Tongue (tissue), 2 donors: ENCODE results near the gene CDO1. TPM values are rescaled to one million over a fixed set of nuclear protein-coding genes. Genes with fewer than 3 reads are reported as not detected.
"Not testable (repeated sequence)": the region's sequence is repeated elsewhere in the genome, so short reads cannot be mapped to it uniquely, and the experiment has no call there.

ENCODE experiments used
- DNase-seq: peaks from one replicate; pipeline ENCODE4 v3.0.0-alpha.2; 2015
- total RNA-seq: library from RNA; depleted of rRNA; stranded (reverse); fragments of >200 nt; gene quantifications from one replicate; pipeline ENCODE4 v1.2.3, GENCODE V29; 2014

The CDO1 gene
- total RNA-seq, 1 donor from 2014 or later: 16.8 TPM

GRCh38 chr5:115829913-115830312 is 13.5 kb upstream of the CDO1 start:
- no peak for DNase-seq

- DNase-seq: no peak
These were observed 9.5 kb upstream of the CDO1 start for GRCh38 chr5:115825948-115826347.

- DNase-seq: not testable (repeated sequence)
These were observed 8.5 kb upstream of the CDO1 start for GRCh38 chr5:115824983-115825382.

GRCh38 chr5:115820846-115821245 is 4.4 kb upstream of the CDO1 start:
- DNase-seq: no peak

GRCh38 chr5:115818821-115819220 is 2.4 kb upstream of the CDO1 start:
- DNase-seq: no peak

- no peak for DNase-seq
These were observed 927 bp upstream of the CDO1 start for GRCh38 chr5:115817386-115817785.

- peak; percentile 27 for DNase-seq
These were observed 700 bp downstream of the CDO1 start for GRCh38 chr5:115815693-115816225.

- peak; percentile 22 for DNase-seq
These were observed 1.3 kb downstream of the CDO1 start for GRCh38 chr5:115815006-115815692.

GRCh38 chr5:115813719-115814118 is 2.7 kb downstream of the CDO1 start:
- no peak for DNase-seq

- no peak for DNase-seq
These were observed 4.1 kb downstream of the CDO1 start for GRCh38 chr5:115812372-115812771.

GRCh38 chr5:115811406-115811805 is 5.1 kb downstream of the CDO1 start:
- no peak for DNase-seq

GRCh38 chr5:115810761-115811160 is 5.7 kb downstream of the CDO1 start:
- DNase-seq: peak; percentile 62

- no peak for DNase-seq
These were observed 6.5 kb downstream of the CDO1 start for GRCh38 chr5:115809946-115810345.

- not testable (repeated sequence) for DNase-seq
These were observed 8.4 kb downstream of the CDO1 start for GRCh38 chr5:115808066-115808465.

GRCh38 chr5:115807654-115808052 is 8.8 kb downstream of the CDO1 start:
- no peak for DNase-seq

GRCh38 chr5:115806986-115807653 is 9.3 kb downstream of the CDO1 start:
- DNase-seq: no peak

GRCh38 chr5:115801984-115802383 is 14.5 kb downstream of the CDO1 start:
- DNase-seq: no peak

GRCh38 chr5:115801152-115801551 is 15.3 kb downstream of the CDO1 start:
- no peak for DNase-seq

GRCh38 chr5:115800108-115800507 is 16.4 kb downstream of the CDO1 start:
- DNase-seq: no peak

GRCh38 chr5:115798252-115798651 is 18.2 kb downstream of the CDO1 start:
- DNase-seq: no peak

GRCh38 chr5:115796656-115797055 is 19.8 kb downstream of the CDO1 start:
- DNase-seq: no peak

GRCh38 chr5:115795700-115796099 is 20.8 kb downstream of the CDO1 start:
- DNase-seq: no peak

- DNase-seq: no peak
These were observed 28.0 kb downstream of the CDO1 start for GRCh38 chr5:115788440-115788839.

GRCh38 chr5:115787426-115787825 is 29.0 kb downstream of the CDO1 start:
- no peak for DNase-seq
